ENCODE measurements around the gene HAPLN2.
"Not testable (repeated sequence)": the region's sequence is repeated elsewhere in the genome, so short reads cannot be mapped to it uniquely, and the experiment has no call there.

HAPLN2 gene

DNA sequence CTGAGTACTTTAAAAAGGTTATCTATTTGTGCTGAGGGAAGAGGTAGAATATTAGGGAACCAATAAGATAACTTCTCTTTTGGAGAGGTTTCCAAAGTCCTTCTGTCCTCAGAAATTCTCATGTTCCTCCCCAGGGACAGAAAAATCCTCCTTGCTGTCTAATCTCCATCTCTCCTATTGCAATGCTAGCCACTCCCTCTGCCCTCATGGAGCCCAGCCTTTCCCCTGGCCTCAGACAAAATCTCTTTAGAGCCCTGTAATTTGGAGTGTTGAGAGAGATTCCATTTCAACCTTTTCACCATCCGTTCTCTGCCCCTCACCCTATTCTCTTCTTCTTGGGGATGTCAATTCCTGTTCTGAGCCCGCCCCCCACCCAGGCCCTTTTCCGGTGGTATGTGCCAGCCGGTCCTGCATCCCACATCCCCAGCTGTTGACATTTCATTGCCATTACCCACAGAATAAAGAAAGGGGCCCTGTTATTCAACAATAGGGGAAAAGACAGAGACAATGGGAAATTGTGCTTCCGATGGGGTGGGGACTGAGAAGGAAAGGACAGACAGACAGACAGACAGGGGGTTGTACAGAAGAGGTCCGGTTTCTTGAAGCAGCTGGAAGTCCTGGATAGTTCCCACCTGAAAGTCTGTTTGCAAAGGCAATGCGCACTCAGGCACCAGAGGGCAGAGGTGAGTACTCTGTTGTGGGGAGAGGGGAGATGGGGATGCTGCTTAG, at the start of gene HAPLN2:
Gene HAPLN2 (plus strand): TSS at position 563 of the 729 bp plus-strand sequence. CDS start 4,076 bp downstream, outside the sequence.
- DNase-seq, result no peak

DNA sequence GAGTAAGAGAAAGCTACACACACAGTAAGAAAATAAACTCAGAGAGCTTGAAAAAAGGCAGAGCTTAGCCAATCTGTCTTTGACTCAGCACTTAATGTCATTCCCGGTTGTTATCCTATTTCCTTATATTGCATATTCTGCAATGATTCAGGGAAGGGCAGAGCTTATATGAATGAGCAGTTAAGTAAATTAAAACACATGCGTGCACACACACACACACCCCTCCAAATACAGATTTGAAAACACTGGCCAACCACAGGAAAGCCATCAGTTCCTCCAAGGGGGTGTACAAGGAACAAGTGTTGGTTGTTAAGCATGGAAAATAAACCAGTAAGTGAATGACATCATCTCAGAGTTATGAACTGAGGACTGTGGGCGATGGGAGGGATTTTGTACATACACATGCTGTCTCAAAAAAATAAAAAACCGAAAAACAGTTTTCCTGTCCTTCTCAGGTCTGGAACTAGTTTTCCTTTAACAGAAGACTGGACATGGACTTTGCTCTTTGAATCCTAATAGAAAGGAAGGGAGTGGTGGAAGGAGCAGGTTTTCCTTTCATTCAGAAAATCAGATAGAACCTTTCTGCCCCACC, 47.9 kb upstream of the HAPLN2 start:
- DNase-seq, result no peak

DNA sequence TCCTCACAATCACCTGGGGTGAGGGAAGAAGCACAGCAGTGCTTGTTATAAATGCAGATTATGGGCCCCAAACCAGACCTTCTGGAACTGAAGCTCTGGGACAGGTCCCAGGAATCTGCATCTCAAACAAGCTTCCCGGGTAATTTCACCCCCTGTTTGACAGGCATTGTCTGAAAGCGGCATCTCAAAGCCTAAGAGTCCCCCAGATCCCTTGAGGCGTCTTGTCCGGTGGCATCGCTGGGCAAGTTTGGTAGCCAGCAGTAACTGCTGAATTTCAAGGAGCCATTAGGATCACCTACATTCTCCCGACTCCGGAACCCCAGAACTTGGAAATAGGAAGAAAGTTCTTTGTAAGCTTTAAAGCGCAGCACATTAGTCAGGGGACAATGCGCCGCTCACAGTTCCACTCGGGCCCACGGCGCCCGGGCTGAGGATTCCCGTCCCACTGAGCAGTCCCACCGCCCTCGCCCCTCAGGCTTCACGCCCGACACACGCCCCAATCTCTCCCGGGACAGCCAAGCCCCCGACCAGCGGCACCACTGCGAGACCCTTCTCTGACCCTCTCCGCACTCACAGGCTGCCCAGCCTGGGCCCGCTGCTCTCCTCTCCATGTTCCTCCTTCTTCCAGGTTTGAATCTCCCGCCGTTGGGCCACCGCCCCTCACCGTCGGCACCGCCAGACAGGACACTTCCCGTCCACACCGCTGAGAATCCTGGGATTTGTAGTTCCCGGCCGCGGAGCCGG, 47.1 kb upstream of the HAPLN2 start, which contains the start of gene IQGAP3:
Gene IQGAP3 (minus strand): TSS at position 647 of the 744 bp plus-strand sequence. CDS start 36 bp downstream, at position 611.
- peak; percentile 58 to 59 for DNase-seq

DNA sequence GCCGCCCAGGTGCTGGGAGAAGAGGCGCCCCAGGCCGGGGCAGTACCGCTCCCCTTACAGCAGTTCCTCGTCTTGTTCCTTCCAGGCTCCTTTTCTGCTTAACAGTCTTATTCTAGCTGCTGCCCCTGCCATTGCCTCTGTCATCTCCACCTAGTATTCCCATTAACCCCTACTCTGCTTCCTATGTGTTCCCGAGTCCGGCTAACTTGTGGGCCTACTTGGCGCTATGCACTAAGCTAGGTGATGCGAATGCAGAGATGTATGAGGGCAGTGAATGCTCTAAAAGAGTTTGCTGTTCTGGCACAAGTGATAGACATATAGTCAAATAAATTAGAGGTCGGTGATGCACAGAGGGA, 46.6 kb upstream of the HAPLN2 start:
- no peak for DNase-seq

DNA sequence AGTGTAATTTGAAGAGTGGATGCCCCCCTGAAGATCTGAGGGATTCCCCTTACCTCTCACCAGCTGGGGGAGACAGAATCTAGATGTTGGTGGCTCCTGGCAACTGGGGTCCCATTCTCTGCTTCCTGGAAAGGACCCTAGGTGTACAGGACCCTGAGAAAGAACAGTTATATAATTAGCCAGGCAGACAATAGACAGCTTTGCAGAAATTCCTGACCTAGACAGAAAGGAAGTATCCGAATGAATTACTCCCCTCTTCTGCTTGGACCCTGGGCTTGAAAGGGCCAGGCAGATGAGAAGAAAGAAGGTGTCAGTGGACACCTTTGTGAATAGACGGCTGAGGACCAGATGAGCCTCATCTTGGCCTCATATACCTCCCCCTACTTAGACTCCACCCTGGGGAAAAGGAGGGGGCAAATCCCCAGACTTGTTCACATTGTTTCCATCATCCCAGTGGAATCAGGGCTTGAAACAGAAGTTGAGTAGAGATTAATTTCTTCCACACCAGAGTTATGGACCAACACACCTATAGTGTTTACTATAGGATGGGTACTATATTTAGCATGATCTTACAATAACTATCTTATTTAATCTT, 45.1 kb upstream of the HAPLN2 start:
- DNase-seq, result no peak

DNA sequence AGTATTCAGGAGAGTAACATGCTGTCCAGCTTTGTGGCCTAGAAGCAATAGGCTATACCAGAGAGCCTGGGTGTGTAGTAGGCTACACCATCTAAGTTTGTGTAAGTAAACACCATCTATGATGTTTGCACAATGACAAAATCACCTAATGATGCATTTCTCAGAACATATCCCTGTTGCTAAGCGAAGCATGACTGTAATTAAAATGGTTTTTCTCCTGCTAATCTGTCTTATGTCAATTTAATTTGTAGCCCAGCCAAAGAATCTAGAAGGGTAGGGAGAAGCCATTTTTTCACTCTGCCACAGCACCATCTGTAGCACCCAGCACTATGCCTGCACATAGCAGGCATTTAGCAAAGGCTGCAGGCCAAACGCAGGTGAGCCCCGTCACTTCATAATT, 41.7 kb upstream of the HAPLN2 start:
- DNase-seq, result no peak

DNA sequence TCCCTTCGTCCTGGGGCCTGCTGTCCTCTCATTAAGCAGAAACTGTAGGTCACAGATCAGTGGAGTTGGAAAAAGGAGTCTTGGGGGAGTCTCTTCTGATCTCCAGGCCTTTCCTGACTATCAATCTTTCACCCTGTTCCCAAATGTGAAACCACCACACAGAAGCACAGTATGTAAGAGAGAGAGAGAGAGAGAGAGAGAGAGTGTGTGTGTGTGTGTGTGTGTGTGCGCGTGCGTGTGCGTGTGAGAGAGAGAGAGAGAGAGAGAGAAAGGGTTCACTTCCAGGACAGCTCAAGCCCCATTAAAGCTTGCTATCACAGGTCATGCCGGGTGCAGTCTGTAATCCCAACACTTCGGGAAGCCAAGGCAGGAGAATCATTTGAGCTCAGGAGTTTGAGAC, 41.2 kb upstream of the HAPLN2 start:
- no peak for DNase-seq

DNA sequence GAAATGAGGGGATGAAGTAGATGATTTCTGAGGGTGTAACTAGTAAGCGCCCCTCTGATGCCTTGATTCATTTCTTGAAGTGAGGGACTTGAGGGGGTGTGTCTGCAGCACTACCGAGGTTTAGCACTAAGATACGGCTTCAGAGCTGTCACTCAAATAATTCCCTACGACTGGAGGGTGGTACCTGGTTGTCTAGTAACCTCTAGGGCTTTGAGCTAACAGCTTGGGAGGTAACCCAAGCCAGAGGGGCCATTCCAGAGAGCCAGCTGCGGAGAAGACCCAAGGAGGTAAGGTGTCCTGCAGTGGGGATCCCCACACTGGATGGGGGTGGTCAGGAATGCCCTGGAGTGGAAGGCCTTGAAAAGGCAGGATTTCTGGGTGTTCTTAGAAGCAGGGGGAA, 39.7 kb upstream of the HAPLN2 start, which contains the start of gene TTC24:
Gene TTC24 (plus strand): TSS at position 252 of the 400 bp plus-strand sequence. CDS start 1,642 bp downstream, outside the sequence.
- no peak for DNase-seq

DNA sequence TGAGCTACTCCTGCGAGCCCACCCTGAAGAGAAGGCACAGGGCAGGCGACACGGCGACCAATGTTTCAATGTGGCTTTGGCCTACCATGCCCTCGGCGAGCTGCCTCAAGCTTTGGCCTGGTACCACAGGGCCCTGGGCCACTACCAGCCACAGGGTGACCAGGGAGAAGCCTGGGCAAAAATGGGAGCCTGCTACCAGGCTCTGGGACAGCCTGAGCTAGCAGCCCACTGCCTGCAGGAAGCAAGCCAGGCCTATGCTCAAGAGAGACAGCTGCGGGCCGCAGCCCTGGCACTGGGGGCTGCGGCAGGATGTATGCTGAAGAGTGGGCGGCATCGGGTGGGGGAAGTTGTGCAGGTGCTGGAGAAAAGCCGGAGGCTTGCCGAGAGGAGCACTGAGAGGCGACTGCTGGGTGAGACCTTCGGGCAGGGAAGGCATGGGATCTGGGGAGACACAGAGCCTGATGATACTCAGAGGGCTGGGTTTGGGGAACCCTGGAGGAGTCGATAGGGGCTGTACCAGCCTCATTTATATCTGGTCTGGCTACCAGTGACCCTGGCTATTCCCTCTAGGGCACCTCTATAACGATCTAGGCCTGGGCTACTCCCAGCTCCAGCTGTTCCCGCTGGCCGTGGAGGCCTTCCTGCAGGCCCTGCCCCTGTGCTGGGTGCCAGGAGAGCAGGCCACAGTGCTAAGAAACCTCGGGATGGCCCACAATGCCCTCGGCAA, 37.4 kb upstream of the HAPLN2 start:
- DNase-seq, result no peak

DNA sequence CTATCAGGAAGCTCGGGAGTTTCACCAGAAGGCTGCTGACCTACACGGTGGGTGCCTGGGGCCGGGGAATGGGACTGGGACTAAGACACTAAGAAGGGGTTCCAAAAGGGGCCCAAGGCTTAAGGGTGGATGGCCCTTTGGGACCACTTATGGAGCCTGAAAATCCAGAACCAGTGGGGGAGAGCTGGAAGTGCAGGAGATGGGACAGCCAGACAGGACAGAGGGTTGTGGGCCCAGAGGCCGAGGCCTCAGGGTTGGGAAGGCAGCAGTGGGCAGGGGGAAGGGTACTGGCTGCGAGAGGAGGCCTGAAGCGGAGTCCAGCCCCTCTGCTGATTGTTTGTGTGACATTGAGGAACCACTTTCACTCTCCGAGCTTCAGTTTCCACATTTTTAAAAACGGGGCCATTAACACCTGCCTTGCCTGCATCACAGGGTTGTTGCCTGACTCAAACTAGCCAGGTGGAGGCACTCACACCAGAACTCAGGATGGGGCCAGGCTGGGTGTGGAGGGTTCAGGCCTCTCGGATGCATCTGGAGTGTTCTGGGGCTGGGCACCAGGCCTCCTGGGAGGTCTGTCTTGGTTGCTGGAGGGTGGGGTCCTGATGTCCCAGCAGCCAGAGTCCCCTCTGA, 36.7 kb upstream of the HAPLN2 start:
- no peak for DNase-seq

DNA sequence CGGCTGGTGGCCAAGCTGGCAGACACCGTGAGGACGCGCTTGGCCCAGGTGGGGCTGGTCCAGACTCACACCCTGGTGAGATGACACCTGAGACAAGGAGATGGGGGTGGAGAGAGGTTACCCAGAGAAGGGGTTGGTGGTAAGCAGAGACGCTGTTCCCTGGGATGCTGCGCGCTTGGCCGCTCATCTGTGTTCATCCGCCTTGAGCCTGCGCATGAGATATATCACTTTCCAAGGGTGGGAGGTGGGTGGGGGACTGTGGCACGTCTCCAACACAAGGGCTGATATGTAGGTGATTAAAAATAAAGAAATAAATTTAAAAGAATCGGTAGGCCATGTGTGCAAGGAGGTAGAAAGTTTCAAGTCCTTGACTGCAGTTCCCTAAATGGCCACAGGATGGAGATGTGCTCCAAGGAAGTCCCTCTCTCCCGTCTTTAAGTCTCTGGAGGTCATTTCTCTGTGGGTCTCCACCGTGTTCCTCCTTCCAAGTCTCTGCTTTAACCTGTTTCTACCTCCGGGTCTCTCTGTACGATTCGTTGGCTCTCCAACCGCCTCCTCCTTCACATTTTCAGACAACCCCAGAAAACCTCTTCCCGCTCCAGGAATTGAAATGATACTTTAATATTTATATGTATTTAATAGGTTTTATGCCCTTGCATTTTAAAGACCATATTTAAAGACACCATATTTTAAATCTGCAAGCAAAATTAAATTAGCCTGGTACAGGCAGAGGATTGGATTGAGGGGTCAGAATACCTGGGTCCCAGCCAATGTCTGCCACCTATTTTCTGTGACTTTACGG, 35.2 kb upstream of the HAPLN2 start:
- DNase-seq, result peak; percentile 60 to 62

DNA sequence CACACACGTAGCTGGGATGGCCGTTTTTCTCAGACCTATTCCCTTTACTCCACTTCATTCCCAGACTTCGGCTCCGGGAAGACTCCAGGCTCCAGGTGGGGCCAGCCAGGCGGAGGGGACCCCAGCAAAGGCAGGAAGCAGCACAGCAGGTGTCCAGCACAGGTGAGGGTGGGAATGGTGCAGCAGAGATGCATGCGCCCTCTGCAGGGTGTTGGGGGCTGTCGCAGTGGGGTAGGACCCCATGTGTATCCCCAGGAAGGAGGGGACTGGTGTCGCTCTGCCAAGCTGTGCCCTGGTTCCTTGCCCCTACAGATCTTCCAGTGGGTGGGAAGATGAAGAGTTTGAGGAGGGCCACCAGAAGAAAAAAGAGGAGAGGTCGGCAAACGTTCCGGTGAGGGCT, 34.4 kb upstream of the HAPLN2 start:
- no peak for DNase-seq

DNA sequence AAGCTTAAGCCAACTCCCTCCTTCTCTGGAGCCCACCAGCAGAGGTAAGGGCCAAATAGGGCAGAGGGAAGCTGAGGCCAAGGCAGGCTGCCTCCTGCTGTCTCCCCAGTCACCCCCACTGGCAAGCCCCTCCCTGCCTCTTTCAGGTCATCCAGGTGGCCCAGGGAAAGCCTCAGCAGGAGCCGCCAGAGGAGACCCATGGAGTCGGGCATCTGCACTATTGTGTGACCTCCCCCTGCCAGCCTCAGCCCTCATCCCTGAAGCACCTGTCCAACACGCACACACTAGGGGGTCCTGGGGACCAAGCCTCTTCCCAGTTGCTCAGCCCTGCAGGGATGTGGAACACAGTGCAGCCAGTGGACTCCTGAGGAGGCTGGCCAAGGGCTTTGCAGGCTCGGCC, 32.9 kb upstream of the HAPLN2 start:
- no peak for DNase-seq

DNA sequence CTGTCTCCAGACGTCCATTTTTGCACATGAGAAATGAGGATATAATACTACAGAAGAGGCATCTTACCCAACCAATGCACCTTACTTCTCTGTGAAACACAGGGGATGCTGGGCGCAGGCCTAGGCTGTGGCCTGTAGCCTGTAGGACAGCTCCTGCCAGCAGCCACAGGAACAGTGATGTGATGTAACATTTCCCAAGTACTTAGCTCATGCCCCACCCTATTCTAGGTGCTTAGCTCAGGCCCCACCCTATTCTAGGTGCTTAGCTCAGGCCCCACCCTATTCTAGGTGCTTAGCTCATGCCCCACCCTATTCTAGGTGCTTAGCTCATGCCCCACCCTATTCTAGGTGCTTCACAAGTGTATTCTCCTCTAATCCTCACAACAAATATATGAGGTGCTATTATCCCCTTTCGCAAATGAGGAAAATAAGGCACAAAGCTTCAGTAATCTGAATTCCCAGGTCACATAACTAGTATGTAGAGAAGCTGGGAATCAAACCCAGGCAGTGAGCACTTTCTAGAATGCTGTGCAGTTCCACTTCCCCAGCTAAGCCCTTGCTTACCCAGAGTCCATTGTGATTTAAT, 32.2 kb upstream of the HAPLN2 start:
- DNase-seq, result no peak

DNA sequence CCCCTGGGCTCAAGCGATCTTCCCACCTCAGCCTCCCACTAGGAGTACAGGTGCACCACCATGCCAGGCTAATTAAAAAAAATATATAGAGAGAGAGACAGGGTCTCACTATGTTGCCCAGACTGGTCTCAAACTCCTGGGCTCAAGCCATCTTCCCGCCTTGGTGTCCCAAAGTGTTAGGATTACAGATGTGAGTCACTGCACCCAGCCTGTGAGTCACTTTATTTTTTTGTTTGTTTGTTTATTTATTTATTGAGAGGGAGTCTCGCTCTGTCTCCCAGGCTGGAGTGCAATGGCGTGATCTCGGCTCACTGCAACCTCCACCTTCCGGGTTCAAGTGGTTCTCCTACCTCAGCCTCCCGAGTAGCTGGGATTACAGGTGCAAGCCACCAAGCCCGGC, 31.3 kb upstream of the HAPLN2 start:
- not testable (repeated sequence) for DNase-seq

DNA sequence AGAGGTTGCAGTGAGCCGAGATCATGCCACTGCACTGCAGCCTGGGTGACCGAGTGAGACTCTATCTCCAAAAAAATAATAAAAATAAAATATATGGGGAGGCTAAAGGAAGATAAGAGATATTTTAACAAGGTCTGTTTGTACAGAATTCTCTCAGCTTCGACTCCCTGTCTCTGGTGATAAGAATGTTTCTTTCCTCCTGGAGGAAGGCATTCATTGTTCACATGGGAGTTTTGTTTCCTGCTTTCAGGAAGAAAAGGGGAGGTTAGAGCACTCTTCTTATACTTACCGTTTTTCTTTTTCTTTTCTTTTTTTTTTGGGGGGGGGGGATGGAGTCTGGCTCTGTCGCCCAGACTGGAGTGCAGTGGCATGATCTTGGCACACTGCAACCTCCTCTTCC, 29.7 kb upstream of the HAPLN2 start:
- no peak for DNase-seq

DNA sequence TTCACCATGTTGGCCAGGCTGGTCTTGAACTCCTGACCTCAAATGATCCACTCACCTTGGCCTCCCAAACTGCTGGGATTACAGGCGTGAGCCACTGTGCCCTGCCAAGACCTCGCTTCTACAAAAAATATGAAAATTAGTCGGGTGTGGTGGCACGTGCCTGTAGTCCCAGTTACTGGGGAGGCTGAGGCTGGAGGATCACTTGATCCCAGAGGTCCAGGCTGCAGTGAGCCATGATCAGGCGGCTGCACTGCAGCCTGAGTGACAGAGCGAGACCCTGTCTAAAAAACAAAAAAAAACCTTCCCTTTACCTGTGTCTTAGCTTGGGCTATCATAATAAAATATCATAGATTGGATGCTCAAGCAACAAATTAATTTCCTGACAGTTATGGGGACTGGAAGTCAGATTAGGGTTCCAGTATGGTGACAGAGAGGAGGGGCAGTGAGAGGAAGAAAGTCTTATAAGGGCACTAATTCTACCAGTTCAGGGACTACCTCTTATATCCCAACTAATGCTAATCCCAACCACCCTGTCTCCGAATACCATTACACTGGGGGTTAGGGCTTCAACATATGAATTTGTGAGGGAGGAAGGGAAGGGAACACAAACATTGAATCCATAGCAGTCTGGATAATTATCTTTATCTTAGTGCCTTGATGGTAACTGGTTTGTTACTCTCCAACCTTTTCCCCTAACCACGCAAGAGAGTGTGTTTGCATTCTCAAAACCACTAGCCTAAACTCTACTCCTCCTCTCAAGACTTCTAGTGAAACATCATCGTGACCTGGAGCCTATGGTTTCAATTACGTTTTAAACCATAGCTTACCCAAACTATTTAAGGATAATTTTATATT, 28.7 kb upstream of the HAPLN2 start:
- DNase-seq, result no peak

DNA sequence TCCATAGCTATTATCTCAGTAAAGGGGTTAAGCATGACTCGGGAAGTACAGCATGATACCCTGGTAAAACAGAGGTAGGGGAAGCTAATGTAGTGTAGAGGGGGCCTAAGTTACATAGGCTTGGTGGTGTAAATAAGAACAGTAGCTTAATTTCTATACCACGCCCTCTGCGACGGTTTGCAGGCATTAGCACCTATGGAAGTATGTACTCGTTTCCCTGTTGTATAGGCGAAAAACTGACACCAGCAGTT, 28.1 kb upstream of the HAPLN2 start:
- DNase-seq, result no peak

DNA sequence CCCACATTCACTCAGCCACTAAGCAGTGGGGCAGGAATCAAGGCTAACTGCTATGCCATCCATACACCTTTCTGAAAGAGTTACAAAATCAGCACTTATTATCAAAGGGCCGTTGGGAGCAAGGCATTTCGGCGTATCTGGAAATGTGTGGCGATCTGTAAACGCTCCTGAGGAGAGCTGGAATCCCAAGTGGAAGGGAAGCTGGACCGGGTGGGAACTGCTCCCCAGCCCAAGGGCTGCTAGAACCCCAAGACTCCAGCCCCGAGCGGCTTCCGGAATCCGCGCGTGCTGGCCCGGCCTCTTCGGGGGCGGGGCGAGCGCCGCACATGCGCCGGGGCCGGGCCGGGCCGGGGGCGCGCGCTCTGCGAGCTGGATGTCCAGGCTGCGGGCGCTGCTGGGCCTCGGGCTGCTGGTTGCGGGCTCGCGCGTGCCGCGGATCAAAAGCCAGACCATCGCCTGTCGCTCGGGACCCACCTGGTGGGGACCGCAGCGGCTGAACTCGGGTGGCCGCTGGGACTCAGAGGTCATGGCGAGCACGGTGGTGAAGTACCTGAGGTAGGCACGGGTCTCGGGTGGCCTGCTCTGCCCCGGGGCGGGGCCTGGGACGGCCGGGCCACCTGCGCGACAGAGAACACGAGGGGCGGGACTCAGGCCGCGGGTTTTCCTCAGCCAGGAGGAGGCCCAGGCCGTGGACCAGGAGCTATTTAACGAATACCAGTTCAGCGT, 27.6 kb upstream of the HAPLN2 start, which contains the start of gene NAXE:
Gene NAXE (plus strand): TSS at position 345 of the 726 bp plus-strand sequence. CDS start 29 bp downstream, at position 374.
- DNase-seq, result peak; percentile 61 to 74

All from stimulated activated CD4-positive, alpha-beta T cell treated with anti-CD3 and anti-CD28 coated beads, Interleukin-4, amount 100 ng/mL, for 4 hours (primary cell).